Kidney (tissue), 14 donors: ENCODE results near the gene TLN1. TPM values are rescaled to one million over a fixed set of nuclear protein-coding genes. Genes with fewer than 3 reads are reported as not detected.

ENCODE experiments used
- DNase-seq, 5 donors: peaks; one replicate each; pipeline ENCODE4 v3.0.0-alpha.2; 2013 to 2020
- FAIRE-seq: peaks from 2 replicates; lab custom pipeline; 2012; peaks lifted over from hg19 to GRCh38; lab: Jason Lieb, UNC
- H3K27ac ChIP-seq, 2 donors: one replicate each; pipeline ENCODE4 v1.7.0; 2013; ENCODE audit warnings: low read depth in 2 of 2, low read length in 2 of 2, inconsistent platforms in 1 of 2
- H3K27me3 ChIP-seq: one replicate; pipeline ENCODE4 v1.7.1; 2013; ENCODE audit warnings: low read length, inconsistent platforms; ENCODE audit not compliant: control insufficient read depth, insufficient read depth
- H3K36me3 ChIP-seq, 3 donors: one replicate each; pipeline versions ENCODE4 v1.7.0 to v1.7.1; 2013; ENCODE audit warnings: low read length in 3 of 3, control low read depth in 1 of 3, inconsistent platforms in 1 of 3; ENCODE audit not compliant: insufficient read depth in 3 of 3, control insufficient read depth in 2 of 3
- H3K4me1 ChIP-seq, 3 donors: one replicate each; pipeline versions ENCODE4 v1.7.0 to v1.7.1; 2013; ENCODE audit warnings: low read length in 3 of 3, inconsistent platforms in 1 of 3, low read depth in 1 of 3; ENCODE audit not compliant: control insufficient read depth in 2 of 3, insufficient read depth in 2 of 3
- H3K4me3 ChIP-seq, 3 donors: one replicate each; pipeline versions ENCODE4 v1.7.0 to v1.8.1; 2013; ENCODE audit warnings: low read length in 3 of 3, control low read depth in 1 of 3, inconsistent platforms in 1 of 3
- H3K9ac ChIP-seq, 3 donors: one replicate each; pipeline versions ENCODE4 v1.7.0 to v1.7.1; 2013; ENCODE audit warnings: low read length in 3 of 3, control low read depth in 1 of 3, inconsistent platforms in 1 of 3
- H3K9me3 ChIP-seq, 3 donors: one replicate each; pipeline versions ENCODE4 v1.7.0 to v1.7.1; 2013; ENCODE audit warnings: low read length in 3 of 3, control low read depth in 1 of 3, inconsistent platforms in 1 of 3; ENCODE audit not compliant: control insufficient read depth in 2 of 3, insufficient read depth in 1 of 3
- CTCF ChIP-seq: IDR thresholded peaks from 3 replicates; pipeline ENCODE4 v1.5.1; 2012; ENCODE audit warnings: mild to moderate bottlenecking, moderate library complexity, borderline replicate concordance; ENCODE audit not compliant: insufficient read depth; ENCODE audit errors: extremely low read depth
- intact Hi-C: fragments of 100-400 bp; cut with DNase I; formaldehyde crosslinking; loops from one replicate; pipeline ENCODE4 v1.11.1; 2022
- polyA plus RNA-seq: library from polyadenylated mRNA; stranded (reverse); fragments of 350-450 nt; fragmentation: Illumina TruSeq; extraction: RNeasy Lipid Tissue Mini Kit (QIAGEN cat#74804); gene quantifications from one replicate; pipeline ENCODE4 v1.2.3, GENCODE V29; 2014; ENCODE audit warnings: low read depth, low replicate concordance; ENCODE audit not compliant: insufficient read depth
- total RNA-seq: library from RNA; stranded (reverse); fragmentation: NEBNext Ultra II Directional; extraction: Animal tissue kit (Norgen Biotek cat#: 25700); gene quantifications from one replicate; pipeline ENCODE4 v1.2.1, GENCODE V29; 2021
- donor health status: control.
- donor health status: control.
- donor health status: control.
- donor health status: control.
- donor health status: control.
- donor health status: DM: yes; HTN: yes; CAD: no.
- donor health status: Normal renal cell carcinoma (clear cell type).

Gene TLN1
- total and polyA plus RNA-seq, 2 donors from 2014 or later, result 71.7 to 376 TPM

- intact Hi-C loops, result no loop called here
- H3K4me1 ChIP-seq, result peaks cover 0 to 24% (median 8%) of the 10 kb centered on the region in 3 donors
- H3K27ac ChIP-seq, result peak overlapping the region; percentile 90 to 95
- peak overlapping the region; percentile 69 to 94 (median 83) for H3K9ac ChIP-seq
- H3K27me3 ChIP-seq, result no peaks in the 10 kb centered on the region
- DNase-seq (peak in 4 of 5 donors; percentile 35 to 88 (median 64)), FAIRE-seq (no peak)
- no peak for TF ChIP-seq CTCF
- peak overlapping the region; percentile 77 to 91 (median 82) for H3K4me3 ChIP-seq
- no peaks in the 10 kb centered on the region for H3K9me3 ChIP-seq
- H3K36me3 ChIP-seq, result peaks cover 11 to 38% (median 32%) of the 10 kb centered on the region in 3 donors
These were observed 17.7 kb upstream of the TLN1 start for GRCh38 chr9:35749515-35750255.

- H3K27ac ChIP-seq, result peak within 1 kb of the TSS; percentile 90 to 95
- DNase-seq (peak; percentile 83 to 95 (median 91)), FAIRE-seq (no peak)
- intact Hi-C loops, result no loop called here
- no peaks in the 10 kb centered on the region for H3K9me3 ChIP-seq
- H3K9ac ChIP-seq, result peak within 1 kb of the TSS; percentile 84 to 96 (median 91)
- no peaks in the 10 kb centered on the region for H3K27me3 ChIP-seq
- no peak for TF ChIP-seq CTCF
- peak within 1 kb of the TSS; percentile 82 to 91 (median 84) for H3K4me3 ChIP-seq
- peaks cover 13 to 42% (median 35%) of the 10 kb centered on the region in 3 donors for H3K36me3 ChIP-seq
- H3K4me1 ChIP-seq, result peaks cover 0 to 26% (median 11%) of the 10 kb centered on the region in 3 donors
These were observed 17.0 kb upstream of the TLN1 start, which contains the start of the genes GBA2 and RGP1 for GRCh38 chr9:35748858-35749514. GBA2 (minus strand) TSS chr9:35749228; CDS start chr9:35748704, 524 bp downstream. RGP1 (plus strand) TSS chr9:35749287; CDS start chr9:35749756, 469 bp downstream.

GRCh38 chr9:35748242-35748857, 16.4 kb upstream of the TLN1 start:
- no peak for FAIRE-seq
- peak overlapping the region; percentile 90 to 95 for H3K27ac ChIP-seq
- H3K27me3 ChIP-seq, result no peaks in the 10 kb centered on the region
- intact Hi-C loops, result no loop called here
- H3K4me3 ChIP-seq, result peak overlapping the region; percentile 81 to 91 (median 84)
- no peak for DNase-seq
- H3K9ac ChIP-seq, result peak overlapping the region; percentile 84 to 96 (median 91)
- TF ChIP-seq CTCF, result no peak
- no peaks in the 10 kb centered on the region for H3K9me3 ChIP-seq
- peaks cover 0 to 26% (median 11%) of the 10 kb centered on the region in 3 donors for H3K4me1 ChIP-seq
- H3K36me3 ChIP-seq, result peaks cover 14 to 42% (median 36%) of the 10 kb centered on the region in 3 donors
